Fibroblast of the conjunctiva (primary cell): ENCODE measurements around the gene SYPL2.

Source experiments
- DNase-seq: peaks from one replicate; pipeline ENCODE4 v3.0.0-alpha.2; 2010; ENCODE audit warnings: low read depth

Gene SYPL2

GRCh38 chr1:109516872-109517271, 50.5 kb downstream of the SYPL2 start:
- no peak for DNase-seq

- DNase-seq: no peak
Measured at GRCh38 chr1:109517337-109517736, 51.0 kb downstream of the SYPL2 start.

GRCh38 chr1:109521002-109521951, 54.9 kb downstream of the SYPL2 start:
- no peak for DNase-seq

DNA sequence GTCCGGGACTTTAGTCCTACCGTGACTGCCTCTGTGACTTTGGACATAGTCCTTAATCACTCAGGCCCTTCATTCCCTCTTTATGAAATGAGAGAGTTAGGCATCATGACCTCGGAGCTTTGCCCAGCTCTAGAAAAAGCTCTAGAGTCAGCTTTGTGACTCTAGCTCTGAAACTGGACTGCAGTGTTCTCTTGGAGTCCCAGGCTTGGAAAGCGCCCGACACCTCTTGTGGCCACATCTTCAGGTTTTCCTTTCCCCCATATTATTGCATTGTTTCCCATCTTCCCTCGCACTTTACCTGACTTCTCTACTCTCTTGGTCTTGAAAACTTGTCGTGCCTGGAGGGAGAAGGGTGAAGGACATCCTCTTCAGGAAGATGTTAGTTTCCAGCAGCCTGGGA, 55.7 kb downstream of the SYPL2 start:
- DNase-seq: no peak

- no peak for DNase-seq
Measured at GRCh38 chr1:109523706-109524105, 57.4 kb downstream of the SYPL2 start.

DNA sequence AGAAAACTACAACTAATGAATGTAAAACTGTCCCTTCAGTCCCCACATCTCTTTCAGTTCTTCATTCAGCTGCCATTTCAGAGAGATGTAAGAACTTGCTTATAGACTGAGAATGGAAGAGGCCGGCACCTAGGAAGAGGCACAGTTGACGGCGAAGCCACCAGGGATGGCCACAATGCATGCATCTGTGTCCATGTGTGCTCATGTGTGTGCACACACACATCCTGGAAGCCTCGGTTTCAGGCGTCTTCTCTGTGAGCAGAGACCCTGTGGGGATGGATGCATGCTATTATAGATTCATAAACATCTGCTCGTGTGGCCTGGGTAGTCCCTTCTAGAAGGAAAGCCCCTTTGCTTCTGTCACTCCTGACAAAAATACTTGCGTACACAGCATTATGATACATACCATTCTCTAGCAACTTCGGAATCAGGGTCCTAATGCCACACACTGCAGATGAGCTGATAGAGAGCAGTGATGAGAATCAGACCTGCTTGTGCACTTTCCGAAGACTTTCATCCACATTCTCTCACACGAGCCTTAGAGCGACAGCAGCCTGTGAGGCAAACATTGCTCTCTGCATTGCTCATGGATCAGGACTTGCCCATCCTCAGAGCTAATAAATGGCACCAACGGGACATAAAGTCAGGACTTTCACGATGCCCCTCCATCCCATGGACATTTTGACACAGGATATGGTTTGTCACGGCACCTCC, 60.9 kb downstream of the SYPL2 start:
- DNase-seq: no peak

DNA sequence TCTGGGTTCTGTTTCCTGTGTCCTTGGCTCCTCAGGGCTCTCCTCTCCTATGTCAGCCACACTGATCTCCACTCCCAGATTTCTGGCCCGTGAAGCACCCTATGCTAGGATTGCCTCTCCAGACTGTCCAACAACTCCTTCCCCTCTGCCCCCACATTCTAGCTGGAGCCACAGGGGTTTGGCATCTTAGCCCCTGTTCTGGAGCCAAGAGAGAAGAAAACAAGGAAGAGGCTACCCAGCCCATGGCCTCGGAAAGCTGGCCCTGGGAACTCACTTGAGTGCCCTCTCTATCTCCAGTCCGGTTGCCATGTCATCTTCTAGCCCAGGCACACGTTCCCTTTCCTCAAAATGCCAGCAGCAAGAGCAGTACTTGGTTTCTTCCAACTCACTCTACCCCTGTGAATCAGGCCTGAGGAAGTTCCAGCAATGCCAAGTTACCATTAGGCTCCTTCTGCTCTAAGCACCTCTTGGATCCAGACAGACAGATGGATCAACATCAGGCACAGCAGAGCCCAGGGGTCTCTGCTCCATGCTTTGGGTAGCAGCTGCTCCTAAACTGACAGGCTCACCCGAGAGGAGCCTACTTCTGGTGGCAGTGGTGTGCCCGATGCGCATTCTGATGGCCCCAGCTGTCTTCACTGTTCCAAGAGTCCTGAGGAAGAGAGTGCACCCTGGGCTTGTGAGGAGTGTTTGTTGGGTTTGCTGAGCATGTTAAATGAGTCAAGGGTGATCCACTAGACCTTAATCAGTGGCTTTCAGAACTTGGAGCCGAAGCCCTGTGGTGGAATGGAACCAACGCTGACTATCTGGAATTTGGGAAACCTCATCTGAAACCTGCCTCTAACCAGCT, 61.7 kb downstream of the SYPL2 start:
- DNase-seq: no peak

DNA sequence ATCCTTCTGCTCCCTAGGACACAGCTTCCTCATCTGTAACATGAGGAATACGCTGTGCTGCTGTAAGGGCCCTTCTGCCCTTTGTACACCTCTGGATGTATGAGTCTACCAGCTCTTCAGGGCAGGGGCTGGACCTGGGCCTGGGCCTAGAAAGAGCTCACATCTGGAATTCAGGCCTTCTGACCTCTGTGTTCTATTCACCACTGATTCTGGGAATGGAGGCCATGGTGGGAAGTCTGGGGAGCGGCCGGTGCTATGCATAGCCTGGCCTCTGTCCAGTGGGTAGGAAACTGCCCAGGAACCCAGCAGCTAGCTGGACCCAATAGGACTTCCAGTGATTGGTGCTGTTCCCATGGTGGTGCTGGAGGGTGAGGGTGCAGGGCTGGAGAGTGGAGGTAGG, 62.4 kb downstream of the SYPL2 start:
- no peak for DNase-seq

GRCh38 chr1:109529881-109530456, 63.6 kb downstream of the SYPL2 start:
- DNase-seq: no peak

- no peak for DNase-seq
Measured at GRCh38 chr1:109530457-109531087, 64.2 kb downstream of the SYPL2 start.

DNA sequence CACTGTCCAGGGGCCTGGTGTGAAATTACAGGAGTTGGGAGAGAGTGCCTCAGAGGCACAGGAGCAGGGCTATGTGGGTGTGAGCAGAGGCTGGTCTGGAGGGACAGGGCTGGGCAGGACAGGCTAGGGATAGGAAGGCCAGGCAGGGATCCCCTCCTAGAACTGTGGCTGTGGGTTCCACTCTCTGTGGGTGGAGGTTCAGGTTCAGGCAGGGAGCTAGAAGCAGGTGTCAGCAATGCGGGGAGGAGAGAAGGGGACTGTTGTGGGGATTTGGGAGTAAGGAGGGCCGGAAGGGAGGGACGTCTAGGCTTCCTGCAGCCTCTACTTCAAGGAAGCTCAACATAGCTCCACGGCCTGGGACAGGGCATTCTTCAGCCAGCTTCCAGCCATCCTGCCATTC, 65.0 kb downstream of the SYPL2 start:
- DNase-seq: no peak
